ENCODE measurements around the gene SEC22A.

DNA sequence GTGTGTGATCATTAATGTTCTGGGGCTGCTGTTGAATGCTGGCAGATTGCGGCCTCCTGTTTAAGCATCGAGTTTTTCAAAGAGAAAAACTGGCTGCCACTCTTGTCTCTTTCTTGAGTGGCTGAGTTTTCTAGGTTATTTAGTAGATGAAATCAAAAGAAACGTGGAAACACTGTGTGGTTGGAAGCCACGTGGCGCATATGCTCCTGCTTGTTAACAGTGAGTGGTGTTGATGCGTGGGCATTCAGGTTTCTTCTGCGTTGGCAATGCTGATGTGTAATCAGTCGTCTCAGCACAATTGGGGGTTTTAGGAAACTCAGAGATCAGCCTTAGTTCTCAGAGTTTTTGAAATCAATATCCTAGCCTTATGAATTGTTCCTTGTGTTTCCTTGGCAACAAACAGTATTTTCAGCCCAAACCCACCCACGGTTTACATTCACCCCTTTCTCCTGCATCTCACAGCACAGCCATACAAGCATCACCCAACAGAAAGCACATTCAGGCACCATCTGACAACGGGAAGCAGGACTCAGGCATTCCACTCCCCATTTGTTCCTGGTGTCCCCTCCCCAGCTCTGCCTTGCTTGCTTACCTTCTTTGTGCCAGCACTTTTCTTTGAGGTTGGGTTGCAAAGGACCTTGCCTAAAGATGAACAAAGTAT is 74.7 kb downstream of the SEC22A start:
- TF ChIP-seq TBP (IDR thresholded peaks at IDR 0.05; ENCODE audit: low read depth, low read length) (no peak), TAF1 (IDR thresholded peaks at IDR 0.05; ENCODE audit: low read depth, low read length) (no peak), YY1 (IDR thresholded peaks at IDR 0.05; ENCODE audit: low read depth, low read length) (no peak), EZH2 (IDR thresholded peaks at IDR 0.05; ENCODE audit: low read depth, low read length, severe bottlenecking) (no peak), SIN3A (conservative IDR thresholded peaks at IDR 0.05 in 1 of 2, IDR thresholded peaks at IDR 0.05 in 1 of 2; ENCODE audit: low read depth in 1 of 2, low read length in 2 of 2) (no peak), POLR2A (IDR thresholded peaks at IDR 0.05; ENCODE audit: control extremely low read depth in 1 of 2, low read depth in 2 of 2, low read length in 2 of 2) (no peak), NRF1 (IDR thresholded peaks at IDR 0.05; ENCODE audit: low read depth, low read length) (no peak), SP1 (IDR thresholded peaks at IDR 0.05; ENCODE audit: low read depth, low read length) (no peak), EGR1 (IDR thresholded peaks at IDR 0.05; ENCODE audit: borderline replicate concordance, low read depth, low read length) (no peak)
- TF ChIP-seq, protein P1, sequence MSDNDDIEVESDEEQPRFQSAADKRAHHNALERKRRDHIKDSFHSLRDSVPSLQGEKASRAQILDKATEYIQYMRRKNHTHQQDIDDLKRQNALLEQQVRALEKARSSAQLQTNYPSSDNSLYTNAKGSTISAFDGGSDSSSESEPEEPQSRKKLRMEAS (IDR thresholded peaks at IDR 0.05) = no peak
- TF ChIP-seq, protein P2, sequence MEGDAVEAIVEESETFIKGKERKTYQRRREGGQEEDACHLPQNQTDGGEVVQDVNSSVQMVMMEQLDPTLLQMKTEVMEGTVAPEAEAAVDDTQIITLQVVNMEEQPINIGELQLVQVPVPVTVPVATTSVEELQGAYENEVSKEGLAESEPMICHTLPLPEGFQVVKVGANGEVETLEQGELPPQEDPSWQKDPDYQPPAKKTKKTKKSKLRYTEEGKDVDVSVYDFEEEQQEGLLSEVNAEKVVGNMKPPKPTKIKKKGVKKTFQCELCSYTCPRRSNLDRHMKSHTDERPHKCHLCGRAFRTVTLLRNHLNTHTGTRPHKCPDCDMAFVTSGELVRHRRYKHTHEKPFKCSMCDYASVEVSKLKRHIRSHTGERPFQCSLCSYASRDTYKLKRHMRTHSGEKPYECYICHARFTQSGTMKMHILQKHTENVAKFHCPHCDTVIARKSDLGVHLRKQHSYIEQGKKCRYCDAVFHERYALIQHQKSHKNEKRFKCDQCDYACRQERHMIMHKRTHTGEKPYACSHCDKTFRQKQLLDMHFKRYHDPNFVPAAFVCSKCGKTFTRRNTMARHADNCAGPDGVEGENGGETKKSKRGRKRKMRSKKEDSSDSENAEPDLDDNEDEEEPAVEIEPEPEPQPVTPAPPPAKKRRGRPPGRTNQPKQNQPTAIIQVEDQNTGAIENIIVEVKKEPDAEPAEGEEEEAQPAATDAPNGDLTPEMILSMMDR (IDR thresholded peaks at IDR 0.05; ENCODE audit: control extremely low read depth in 1 of 3, insufficient read depth in 1 of 3, low read depth in 1 of 3, low read length in 3 of 3) = no peak
- TF ChIP-seq, protein P3, sequence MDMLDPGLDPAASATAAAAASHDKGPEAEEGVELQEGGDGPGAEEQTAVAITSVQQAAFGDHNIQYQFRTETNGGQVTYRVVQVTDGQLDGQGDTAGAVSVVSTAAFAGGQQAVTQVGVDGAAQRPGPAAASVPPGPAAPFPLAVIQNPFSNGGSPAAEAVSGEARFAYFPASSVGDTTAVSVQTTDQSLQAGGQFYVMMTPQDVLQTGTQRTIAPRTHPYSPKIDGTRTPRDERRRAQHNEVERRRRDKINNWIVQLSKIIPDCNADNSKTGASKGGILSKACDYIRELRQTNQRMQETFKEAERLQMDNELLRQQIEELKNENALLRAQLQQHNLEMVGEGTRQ (IDR thresholded peaks at IDR 0.05; ENCODE audit: low read length) = no peak
